PC-3 (cell line): ENCODE data around the gene KAZN.

Experiments used
- CTCF ChIP-seq: fragments of 300-600 bp; sonication (generic); conservative IDR thresholded peaks from 2 replicates; pipeline ENCODE4 v1.5.1; 2017; ENCODE audit warnings: antibody characterized with exemption, low read depth, mild to moderate bottlenecking, low read length
- EZH2phosphoT487 ChIP-seq: fragments of 300-600 bp; sonication (generic); IDR thresholded peaks from 2 replicates; pipeline ENCODE4 v1.6.1; 2018; ENCODE audit warnings: mild to moderate bottlenecking, antibody characterized with exemption, low read length, borderline replicate concordance

- TF ChIP-seq CTCF: no peak
- TF ChIP-seq EZH2phosphoT487: no peak
Observed at GRCh38 chr1:14656384-14656937, 58.0 kb downstream of the KAZN start.
